Measurements from ENCODE around the gene PRKCI.

The PRKCI gene

GRCh38 chr3:170228093-170228766 is 6.0 kb downstream of the PRKCI start:
- no peak for DNase-seq (ENCODE audit: low spot score)
- TF ChIP-seq CTCF (IDR thresholded peaks at IDR 0.05; ENCODE audit: extremely low read depth, missing control alignments) = no peak

GRCh38 chr3:170232266-170232665 is 10.0 kb downstream of the PRKCI start:
- DNase-seq (ENCODE audit: low spot score) = no peak
- TF ChIP-seq CTCF (IDR thresholded peaks at IDR 0.05; ENCODE audit: extremely low read depth, missing control alignments) = no peak

GRCh38 chr3:170233530-170233929 is 11.3 kb downstream of the PRKCI start:
- no peak for TF ChIP-seq CTCF (IDR thresholded peaks at IDR 0.05; ENCODE audit: extremely low read depth, missing control alignments)
- no peak for DNase-seq (ENCODE audit: low spot score)

- TF ChIP-seq CTCF (IDR thresholded peaks at IDR 0.05; ENCODE audit: extremely low read depth, missing control alignments) = no peak
- no peak for DNase-seq (ENCODE audit: low spot score)
Observed at GRCh38 chr3:170240142-170240541, 17.9 kb downstream of the PRKCI start.

- DNase-seq (ENCODE audit: low spot score) = no peak
- no peak for TF ChIP-seq CTCF (IDR thresholded peaks at IDR 0.05; ENCODE audit: extremely low read depth, missing control alignments)
Observed at GRCh38 chr3:170240671-170241070, 18.4 kb downstream of the PRKCI start.

GRCh38 chr3:170244576-170244975 is 22.4 kb downstream of the PRKCI start:
- no peak for TF ChIP-seq CTCF (IDR thresholded peaks at IDR 0.05; ENCODE audit: extremely low read depth, missing control alignments)
- no peak for DNase-seq (ENCODE audit: low spot score)

- peak; percentile 16 for DNase-seq (ENCODE audit: low spot score)
- no peak for TF ChIP-seq CTCF (IDR thresholded peaks at IDR 0.05; ENCODE audit: extremely low read depth, missing control alignments)
Observed at GRCh38 chr3:170247875-170248274, 25.7 kb downstream of the PRKCI start.

Measured in GM20000 (cell line).